Right renal pelvis (tissue), 4 donors: ENCODE measurements around the gene ECEL1. TPM values are rescaled to one million over a fixed set of nuclear protein-coding genes. Genes with fewer than 3 reads are reported as not detected.

Experiments
- DNase-seq, 4 donors: peaks; one replicate each; pipeline ENCODE4 v3.0.0-alpha.2; 2013; ENCODE audit warnings: low read depth in 4 of 4, low spot score in 3 of 4, missing footprints in 1 of 4
- polyA plus RNA-seq, 4 donors: library from polyadenylated mRNA; unstranded; fragments of 120-200 nt; gene quantifications; one replicate each; pipeline ENCODE4 v1.2.1, GENCODE V29; 2013; ENCODE audit not compliant: insufficient read length in 4 of 4

The ECEL1 gene
- polyA plus RNA-seq, 4 donors = 4.7 to 19.4 (median 12.5) TPM

DNA sequence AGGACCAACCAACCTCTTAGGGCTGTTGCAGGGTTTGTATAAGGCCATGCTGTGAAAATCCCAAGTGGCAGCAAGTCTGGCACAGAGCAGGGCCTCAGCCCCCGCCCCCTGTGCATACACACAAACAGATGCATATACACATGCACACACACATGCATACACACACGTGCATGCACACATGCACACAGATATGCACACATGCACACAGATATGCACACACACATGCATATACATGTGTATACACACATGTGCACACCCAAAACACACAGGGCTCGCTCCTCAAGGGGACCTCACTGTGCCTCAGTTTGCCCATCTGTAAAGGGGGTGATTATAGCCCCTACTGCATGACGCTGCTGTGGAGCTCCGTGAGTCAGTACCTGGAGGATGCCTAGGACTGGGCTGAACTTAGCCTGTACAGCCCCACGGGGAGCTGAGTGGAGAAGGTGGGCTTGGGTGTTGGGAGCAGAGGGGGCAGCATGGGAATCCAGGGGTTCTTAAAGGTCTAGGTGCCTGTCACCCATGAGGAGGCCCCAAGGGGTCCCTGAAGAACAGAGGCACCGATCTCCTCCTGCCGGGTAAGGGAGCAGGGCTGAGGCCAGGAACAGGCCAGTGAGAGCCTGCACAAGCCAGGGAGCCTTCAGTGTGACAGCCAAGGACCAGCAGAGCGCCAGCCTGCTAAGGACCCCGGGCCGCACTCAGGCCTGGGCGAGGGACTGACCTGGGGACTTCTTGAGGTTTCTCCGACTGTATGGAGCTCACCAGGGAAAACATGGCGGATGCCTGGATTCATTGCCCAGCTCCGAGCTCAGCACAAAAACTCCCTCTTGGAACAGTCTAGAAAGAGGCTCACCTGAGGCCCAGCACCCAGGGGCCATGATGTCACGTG, 55.7 kb downstream of the ECEL1 start:
- no peak for DNase-seq

Other genes starting within 250 kb of the ECEL1 start
- gene ALPP, start 109.1 kb downstream of the ECEL1 start, polyA plus RNA-seq = not detected
- under 1 TPM in 1 of 4 donors, not detected in 3; 0.04 TPM for gene ALPG, start 81.0 kb downstream of the ECEL1 start, polyA plus RNA-seq
- under 1 TPM in 2 of 4 donors, not detected in 2; 0.06 to 0.10 TPM for gene ALPI, start 31.7 kb downstream of the ECEL1 start, polyA plus RNA-seq
- gene PRSS56, start 32.6 kb upstream of the ECEL1 start, polyA plus RNA-seq = under 1 TPM in 1 of 4 donors, not detected in 3; 0.23 TPM
- under 1 TPM; 0.32 to 0.65 (median 0.39) TPM for gene CHRND, start 38.3 kb upstream of the ECEL1 start, polyA plus RNA-seq
- 1 to 10 TPM in 2 of 4 donors, under 1 TPM in 2; 0.81 to 1.1 (median 1.0) TPM for gene CHRNG, start 51.9 kb upstream of the ECEL1 start, polyA plus RNA-seq
- gene TIGD1, start 62.7 kb upstream of the ECEL1 start, polyA plus RNA-seq = 10 to 100 TPM; 10.9 to 14.4 (median 13.8) TPM
- gene EIF4E2, start 62.9 kb upstream of the ECEL1 start, polyA plus RNA-seq = 100 to 1,000 TPM in 3 of 4 donors, 10 to 100 TPM in 1; 99.0 to 102 (median 101) TPM
- gene EFHD1, start 145.8 kb upstream of the ECEL1 start, polyA plus RNA-seq = 10 to 100 TPM; 61.8 to 96.1 (median 87.6) TPM
- gene GIGYF2, start 209.5 kb upstream of the ECEL1 start, polyA plus RNA-seq = 10 to 100 TPM; 57.9 to 69.3 (median 66.4) TPM